Subcutaneous abdominal adipose tissue (tissue), 5 donors: ENCODE results near the gene GLB1L2.
"Not testable (repeated sequence)": the region's sequence is repeated elsewhere in the genome, so short reads cannot be mapped to it uniquely, and the experiment has no call there.

Experiments used
- H3K27ac ChIP-seq: one replicate; pipeline ENCODE4 v1.7.0; 2013; ENCODE audit warnings: low read depth, mild to moderate bottlenecking, inconsistent platforms, low read length, moderate library complexity
- H3K27me3 ChIP-seq, 5 donors: one replicate each; pipeline ENCODE4 v1.7.0; 2013; ENCODE audit warnings: low read length in 5 of 5, inconsistent platforms in 1 of 5; ENCODE audit not compliant: control insufficient read depth in 5 of 5, insufficient read depth in 4 of 5
- H3K36me3 ChIP-seq, 5 donors: one replicate each; pipeline ENCODE4 v1.7.0; 2013; ENCODE audit warnings: low read length in 5 of 5; ENCODE audit not compliant: control insufficient read depth in 5 of 5, insufficient read depth in 5 of 5
- H3K4me1 ChIP-seq, 5 donors: one replicate each; pipeline ENCODE4 v1.7.0; 2013; ENCODE audit warnings: low read length in 5 of 5, mild to moderate bottlenecking in 3 of 5, moderate library complexity in 1 of 5; ENCODE audit not compliant: control insufficient read depth in 5 of 5, insufficient read depth in 5 of 5
- H3K4me3 ChIP-seq, 5 donors: one replicate each; pipeline ENCODE4 v1.7.0; 2013; ENCODE audit warnings: low read length in 5 of 5, low read depth in 1 of 5
- H3K9ac ChIP-seq, 5 donors: one replicate each; pipeline ENCODE4 v1.7.0; 2013; ENCODE audit warnings: low read length in 5 of 5, mild to moderate bottlenecking in 4 of 5, moderate library complexity in 3 of 5
- H3K9me3 ChIP-seq, 5 donors: one replicate each; pipeline ENCODE4 v1.7.0; 2013; ENCODE audit warnings: low read length in 5 of 5; ENCODE audit not compliant: control insufficient read depth in 5 of 5
- donor health status: healthy.
- donor health status: healthy.
- donor health status: healthy.
- donor health status: healthy.
- donor health status: healthy.

Gene GLB1L2

DNA sequence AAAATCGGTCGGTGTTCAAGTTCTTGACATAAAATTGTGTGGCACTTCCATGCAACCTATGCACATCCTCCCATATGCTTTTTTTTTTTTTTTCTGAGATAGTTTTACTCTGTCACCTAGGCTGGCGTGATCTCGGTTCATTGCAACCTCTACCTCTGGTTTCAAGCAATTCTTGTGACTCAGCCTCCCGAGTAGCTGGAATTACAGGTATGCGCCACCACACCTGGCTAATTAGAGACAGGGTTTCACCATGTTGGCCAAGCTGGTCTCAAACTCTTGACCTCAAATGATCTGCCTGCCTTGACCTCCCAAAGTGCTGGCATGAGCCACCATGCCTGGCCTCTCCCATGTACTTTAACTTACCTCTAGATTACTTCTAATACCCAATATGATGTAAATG, 40.6 kb upstream of the GLB1L2 start:
- H3K36me3 ChIP-seq, result no peaks in the 10 kb centered on the region
- H3K4me1 ChIP-seq, result peaks cover 2 to 6% (median 5%) of the 10 kb centered on the region in 5 donors
- H3K4me3 ChIP-seq, result no peak overlapping the region
- peaks cover 0 to 6% (median 2%) of the 10 kb centered on the region in 5 donors for H3K27me3 ChIP-seq
- H3K9me3 ChIP-seq, result no peaks in the 10 kb centered on the region
- H3K27ac ChIP-seq, result no peak overlapping the region
- H3K9ac ChIP-seq, result no peak overlapping the region

DNA sequence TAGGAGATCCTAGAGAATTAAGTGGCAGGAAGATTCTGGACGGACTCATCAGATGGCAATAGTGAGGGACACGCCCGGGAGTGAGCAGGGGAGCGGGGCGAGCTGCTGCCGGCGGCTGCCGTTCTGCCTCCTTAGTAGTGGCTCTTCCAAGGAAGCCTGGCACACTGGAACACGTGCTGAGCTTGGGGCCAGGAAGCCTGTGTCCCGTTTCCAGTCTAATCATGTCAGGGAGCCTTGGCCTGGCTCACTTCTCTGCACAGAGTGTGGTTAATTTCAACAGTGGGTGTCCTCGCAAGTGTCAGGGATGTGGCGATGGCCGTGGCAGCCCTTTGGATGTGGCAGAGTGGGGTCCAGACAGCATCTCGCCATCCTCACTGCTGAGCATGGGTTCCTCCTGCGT, 39.1 kb upstream of the GLB1L2 start:
- Histone ChIP-seq H3K27me3 (peaks cover 0 to 6% (median 2%) of the 10 kb centered on the region in 5 donors), H3K4me3 (no peak overlapping the region), H3K27ac (no peak overlapping the region), H3K4me1 (peaks cover 2 to 6% (median 5%) of the 10 kb centered on the region in 5 donors), H3K9ac (no peak overlapping the region), H3K9me3 (no peaks in the 10 kb centered on the region), H3K36me3 (no peaks in the 10 kb centered on the region)

DNA sequence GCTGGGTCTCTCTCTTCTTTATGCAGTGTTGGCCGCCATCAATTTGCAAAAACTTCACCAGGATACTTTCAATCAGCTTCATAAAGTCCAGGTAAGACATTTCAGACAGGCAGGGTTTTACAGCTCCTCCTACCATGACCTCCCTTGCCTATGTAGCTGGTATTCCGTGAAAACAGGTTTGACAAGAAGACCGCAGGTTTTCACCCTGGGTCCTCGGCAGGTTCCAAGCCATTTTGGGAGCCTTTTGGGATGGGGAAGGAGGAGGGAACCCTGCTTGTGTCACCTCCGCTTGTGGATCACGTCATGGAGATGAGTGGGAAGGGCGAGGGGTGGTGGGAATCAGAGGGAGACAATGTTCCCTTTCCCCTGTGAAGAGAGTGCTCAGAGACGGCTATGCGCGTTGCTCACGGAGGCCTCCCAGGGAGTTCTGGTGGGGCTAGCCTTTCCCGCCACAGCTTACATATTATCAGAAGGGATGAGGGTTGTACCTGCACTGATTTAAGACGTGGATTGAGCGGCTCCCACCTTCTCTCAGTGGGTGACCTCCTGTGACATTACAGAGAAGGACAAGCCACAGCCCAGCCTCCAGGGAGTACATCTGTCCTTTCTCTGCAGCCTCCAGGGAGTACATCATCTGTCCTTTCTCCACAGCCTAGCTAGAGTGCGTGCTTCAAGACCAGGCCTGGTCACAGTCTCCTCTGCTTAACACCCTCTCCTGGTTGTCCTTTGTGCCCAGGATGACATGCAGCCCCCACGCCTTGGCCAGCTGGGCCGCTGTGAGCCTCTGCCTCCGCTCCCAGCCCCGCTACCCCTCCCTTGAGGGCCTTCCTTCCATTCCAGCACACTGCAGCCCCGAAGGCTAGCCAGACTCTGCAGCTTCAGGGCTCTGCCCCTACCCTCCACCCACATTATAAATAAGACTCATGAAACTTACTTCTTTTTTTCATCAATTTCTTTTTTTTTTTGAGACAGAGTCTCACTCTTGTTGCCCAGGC, 38.4 kb upstream of the GLB1L2 start:
- no peaks in the 10 kb centered on the region for H3K9me3 ChIP-seq
- no peak overlapping the region for H3K27ac ChIP-seq
- no peaks in the 10 kb centered on the region for H3K36me3 ChIP-seq

DNA sequence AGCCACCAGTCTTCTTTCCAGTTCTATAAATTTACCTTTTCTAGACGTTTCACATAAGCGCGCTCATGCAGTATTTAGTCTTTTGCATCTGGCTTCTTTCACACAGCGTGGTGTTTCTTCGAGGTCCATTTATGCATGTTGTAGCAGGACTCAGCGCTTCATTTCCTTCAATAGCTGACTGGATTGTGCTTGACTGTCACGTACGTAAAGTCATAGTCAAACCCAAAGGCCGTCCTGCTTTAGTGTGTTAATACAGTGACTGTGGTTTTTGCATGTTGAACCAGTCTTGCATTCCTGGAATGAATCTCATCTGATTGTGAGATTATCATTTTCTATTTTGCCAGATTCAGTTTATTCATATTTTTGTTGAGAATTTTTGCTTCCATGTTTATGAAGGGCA, 37.1 kb upstream of the GLB1L2 start:
- Histone ChIP-seq H3K36me3 (no peaks in the 10 kb centered on the region), H3K27ac (no peak overlapping the region), H3K4me1 (peaks cover 2 to 5% (median 4%) of the 10 kb centered on the region in 5 donors), H3K9ac (no peak overlapping the region), H3K9me3 (no peaks in the 10 kb centered on the region), H3K27me3 (peaks cover 0 to 6% (median 2%) of the 10 kb centered on the region in 5 donors), H3K4me3 (no peak overlapping the region)

More for the DNA sequence above, 38.4 kb upstream of the GLB1L2 start:
- peaks cover 2 to 6% (median 5%) of the 10 kb centered on the region in 5 donors for H3K4me1 ChIP-seq
- no peak overlapping the region for H3K9ac ChIP-seq
- H3K27me3 ChIP-seq, result peaks cover 0 to 6% (median 2%) of the 10 kb centered on the region in 5 donors
- no peak overlapping the region for H3K4me3 ChIP-seq

DNA sequence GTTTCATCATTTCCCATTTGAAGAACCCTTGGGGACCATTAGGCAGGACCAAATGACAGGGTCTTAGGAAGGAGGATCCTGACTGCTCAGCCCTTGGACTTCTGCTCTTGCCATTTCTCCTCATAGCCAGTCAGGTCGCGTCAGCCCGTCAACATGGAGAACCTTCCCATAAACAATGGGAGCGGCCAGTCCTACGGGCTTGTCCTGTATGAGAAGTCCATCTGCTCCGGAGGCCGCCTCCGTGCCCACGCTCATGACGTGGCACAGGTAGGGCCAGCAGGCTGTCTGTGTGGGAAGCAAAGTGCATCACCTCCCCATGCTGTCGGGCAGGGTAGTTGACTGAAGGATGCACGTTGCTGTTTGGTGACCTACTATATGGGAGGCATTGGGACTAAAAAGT, 19.6 kb upstream of the GLB1L2 start:
- no peak overlapping the region for H3K27ac ChIP-seq
- H3K36me3 ChIP-seq, result no peaks in the 10 kb centered on the region
- H3K9me3 ChIP-seq, result peaks cover 0 to 7% (median 6%) of the 10 kb centered on the region in 5 donors
- no peak overlapping the region for H3K9ac ChIP-seq
- H3K27me3 ChIP-seq, result peaks cover 0 to 11% (median 0%) of the 10 kb centered on the region in 5 donors
- no peak overlapping the region for H3K4me3 ChIP-seq
- H3K4me1 ChIP-seq, result no peaks in the 10 kb centered on the region

DNA sequence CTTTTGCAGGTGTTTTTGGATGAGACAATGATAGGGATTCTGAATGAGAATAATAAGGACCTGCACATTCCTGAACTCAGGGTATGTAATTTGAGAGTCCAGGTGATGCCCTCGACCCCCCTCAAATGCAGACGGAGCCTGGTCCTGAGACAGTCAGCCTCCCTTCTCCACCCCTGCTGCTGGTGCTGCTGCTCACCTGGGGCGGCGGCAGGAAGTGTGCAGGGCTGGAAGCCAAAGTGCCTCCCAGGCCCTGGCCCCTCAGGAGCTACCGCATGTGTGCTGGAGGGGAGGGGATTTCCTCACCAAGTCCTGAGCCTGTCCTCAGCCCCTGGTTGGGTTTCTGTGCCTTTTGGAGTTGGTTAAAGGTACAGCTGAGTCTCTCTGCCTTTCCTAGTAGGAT, 19.0 kb upstream of the GLB1L2 start:
- Histone ChIP-seq H3K4me3 (no peak overlapping the region), H3K36me3 (no peaks in the 10 kb centered on the region), H3K27ac (no peak overlapping the region), H3K4me1 (no peaks in the 10 kb centered on the region), H3K9ac (no peak overlapping the region), H3K27me3 (peaks cover 0 to 11% (median 0%) of the 10 kb centered on the region in 5 donors), H3K9me3 (peaks cover 0 to 10% (median 6%) of the 10 kb centered on the region in 5 donors)

DNA sequence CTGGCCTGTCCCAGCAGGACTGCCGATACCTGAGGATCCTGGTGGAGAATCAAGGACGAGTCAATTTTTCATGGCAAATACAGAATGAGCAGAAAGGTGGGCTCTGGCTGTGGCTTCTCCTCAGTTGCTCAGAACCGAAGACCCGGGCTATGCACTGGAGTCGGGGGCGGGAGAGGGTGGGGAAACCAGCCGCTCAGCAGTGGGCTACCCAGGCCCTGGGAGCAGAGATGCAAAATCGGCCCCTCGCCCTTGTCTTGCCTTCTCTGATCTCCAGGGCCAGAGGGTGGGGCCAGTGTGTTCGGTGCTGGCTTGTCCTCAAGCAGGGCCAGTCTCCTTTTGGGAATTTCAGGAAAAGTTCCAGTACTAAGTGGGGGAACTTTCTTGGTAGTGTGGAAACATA, 18.4 kb upstream of the GLB1L2 start:
- peaks cover 0 to 11% (median 0%) of the 10 kb centered on the region in 5 donors for H3K27me3 ChIP-seq
- H3K9me3 ChIP-seq, result peaks cover 0 to 11% (median 6%) of the 10 kb centered on the region in 5 donors
- H3K4me3 ChIP-seq, result no peak overlapping the region
- no peak overlapping the region for H3K9ac ChIP-seq
- H3K4me1 ChIP-seq, result no peaks in the 10 kb centered on the region
- no peak overlapping the region for H3K27ac ChIP-seq
- no peaks in the 10 kb centered on the region for H3K36me3 ChIP-seq

DNA sequence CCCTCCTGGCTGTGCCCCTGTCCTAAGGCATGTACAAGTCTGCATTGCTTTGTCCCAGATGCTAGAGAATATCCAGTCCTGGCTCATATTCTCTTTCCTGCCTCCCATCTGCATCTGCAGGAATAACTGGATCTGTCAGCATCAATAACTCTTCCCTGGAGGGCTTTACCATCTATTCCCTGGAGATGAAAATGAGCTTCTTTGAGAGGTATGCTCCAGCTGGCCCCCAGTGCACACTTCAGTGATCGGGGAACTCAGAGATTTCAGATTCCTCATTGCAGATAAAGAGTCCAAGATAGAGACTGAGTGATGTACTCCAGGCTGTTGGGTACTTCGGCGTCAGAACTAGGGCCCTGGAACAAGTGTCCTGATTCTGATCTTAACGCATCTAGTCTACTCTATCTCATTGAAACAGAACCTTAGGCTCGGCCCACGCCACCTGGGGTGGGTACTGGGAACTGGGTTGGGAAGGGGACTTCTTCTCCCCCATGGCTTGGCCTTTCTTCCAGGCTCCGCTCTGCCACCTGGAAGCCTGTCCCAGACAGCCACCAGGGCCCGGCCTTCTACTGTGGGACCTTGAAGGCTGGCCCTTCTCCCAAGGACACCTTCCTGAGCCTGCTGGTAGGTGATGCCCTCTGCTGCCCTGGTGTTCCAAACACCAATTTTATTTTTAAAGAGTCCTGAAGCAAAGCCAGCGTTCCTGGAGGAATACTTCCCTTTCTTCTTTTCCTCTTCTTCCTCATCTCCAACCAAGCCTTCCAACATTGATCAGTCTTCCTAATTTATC, 17.8 kb upstream of the GLB1L2 start:
- no peak overlapping the region for H3K27ac ChIP-seq
- H3K9me3 ChIP-seq, result peaks cover 0 to 14% (median 6%) of the 10 kb centered on the region in 5 donors
- no peaks in the 10 kb centered on the region for H3K36me3 ChIP-seq
- H3K9ac ChIP-seq, result no peak overlapping the region
- H3K4me3 ChIP-seq, result no peak overlapping the region
- H3K27me3 ChIP-seq, result peaks cover 0 to 11% (median 0%) of the 10 kb centered on the region in 5 donors
- H3K4me1 ChIP-seq, result no peaks in the 10 kb centered on the region

DNA sequence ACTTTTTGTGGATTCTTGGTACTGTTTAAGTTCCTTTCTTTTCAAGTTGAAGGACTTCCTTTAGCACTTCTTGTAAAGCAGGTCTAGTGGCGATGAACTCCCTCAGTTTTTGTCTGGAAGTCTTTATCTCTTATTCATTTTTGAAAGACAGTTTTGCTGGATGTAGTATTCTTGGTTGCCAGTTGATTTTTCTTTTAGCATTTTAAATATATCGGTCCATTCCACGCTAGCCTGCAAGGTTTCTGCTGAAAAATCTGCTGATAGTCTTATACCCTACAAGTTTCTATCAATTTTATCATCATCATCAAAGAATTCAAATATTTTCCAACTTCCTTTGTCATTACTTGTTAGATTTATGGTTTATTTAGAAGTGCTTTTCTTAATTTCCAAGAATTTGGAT, 14.7 kb upstream of the GLB1L2 start:
- H3K27me3 ChIP-seq, result peaks cover 0 to 5% (median 0%) of the 10 kb centered on the region in 5 donors
- no peaks in the 10 kb centered on the region for H3K36me3 ChIP-seq
- no peak overlapping the region for H3K9ac ChIP-seq
- H3K9me3 ChIP-seq, result peaks cover 0 to 14% (median 6%) of the 10 kb centered on the region in 5 donors
- no peak overlapping the region for H3K4me3 ChIP-seq
- no peaks in the 10 kb centered on the region for H3K4me1 ChIP-seq
- H3K27ac ChIP-seq, result no peak overlapping the region

DNA sequence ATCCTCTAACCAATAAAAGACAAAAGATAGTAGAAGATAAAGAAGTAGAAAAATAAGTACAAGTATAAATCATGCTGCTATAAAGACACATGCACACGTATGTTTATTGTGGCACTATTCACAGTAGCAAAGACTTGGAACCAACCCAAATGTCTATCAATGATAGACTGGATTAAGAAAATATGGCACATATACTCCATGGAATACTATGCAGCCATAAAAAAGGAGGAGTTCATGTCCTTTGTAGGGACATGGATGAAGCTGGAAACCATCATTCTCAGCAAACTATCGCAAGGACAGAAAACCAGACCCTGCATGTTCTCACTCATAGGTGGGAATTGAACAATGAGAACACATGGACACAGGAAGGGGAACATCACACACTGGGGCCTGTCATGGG, 10.4 kb upstream of the GLB1L2 start:
- H3K27me3 ChIP-seq, H3K4me1 ChIP-seq, H3K36me3 ChIP-seq, H3K27ac ChIP-seq, H3K9ac ChIP-seq, H3K4me3 ChIP-seq: not testable (repeated sequence)
- H3K9me3 ChIP-seq, result peaks cover 4 to 14% (median 5%) of the 10 kb centered on the region in 5 donors
